ENCODE measurements around the gene SLC41A2.

DNA sequence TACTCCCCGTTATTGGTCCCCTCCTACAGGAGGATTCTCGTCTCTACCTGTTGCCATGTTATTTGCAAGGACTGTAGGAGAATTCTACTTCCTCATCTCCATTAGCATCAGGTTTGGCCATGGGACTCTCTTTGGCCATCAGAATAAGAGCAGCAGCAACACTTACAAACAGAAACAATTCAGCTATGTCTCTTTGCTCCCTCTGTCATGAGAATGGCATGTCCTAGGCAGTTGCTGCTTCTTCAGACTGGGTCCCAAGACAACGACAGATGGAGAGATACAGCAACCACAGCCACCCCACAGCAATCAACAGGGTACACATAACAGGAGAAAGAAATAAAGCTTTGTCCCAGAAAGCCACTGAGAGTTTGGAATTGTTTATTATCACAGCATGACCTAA lies 19.7 kb downstream of the SLC41A2 start:
- TF ChIP-seq, protein P1, sequence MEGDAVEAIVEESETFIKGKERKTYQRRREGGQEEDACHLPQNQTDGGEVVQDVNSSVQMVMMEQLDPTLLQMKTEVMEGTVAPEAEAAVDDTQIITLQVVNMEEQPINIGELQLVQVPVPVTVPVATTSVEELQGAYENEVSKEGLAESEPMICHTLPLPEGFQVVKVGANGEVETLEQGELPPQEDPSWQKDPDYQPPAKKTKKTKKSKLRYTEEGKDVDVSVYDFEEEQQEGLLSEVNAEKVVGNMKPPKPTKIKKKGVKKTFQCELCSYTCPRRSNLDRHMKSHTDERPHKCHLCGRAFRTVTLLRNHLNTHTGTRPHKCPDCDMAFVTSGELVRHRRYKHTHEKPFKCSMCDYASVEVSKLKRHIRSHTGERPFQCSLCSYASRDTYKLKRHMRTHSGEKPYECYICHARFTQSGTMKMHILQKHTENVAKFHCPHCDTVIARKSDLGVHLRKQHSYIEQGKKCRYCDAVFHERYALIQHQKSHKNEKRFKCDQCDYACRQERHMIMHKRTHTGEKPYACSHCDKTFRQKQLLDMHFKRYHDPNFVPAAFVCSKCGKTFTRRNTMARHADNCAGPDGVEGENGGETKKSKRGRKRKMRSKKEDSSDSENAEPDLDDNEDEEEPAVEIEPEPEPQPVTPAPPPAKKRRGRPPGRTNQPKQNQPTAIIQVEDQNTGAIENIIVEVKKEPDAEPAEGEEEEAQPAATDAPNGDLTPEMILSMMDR (conservative IDR thresholded peaks at IDR 0.05): no peak
- no peak for TF ChIP-seq EZH2 (IDR thresholded peaks at IDR 0.05; ENCODE audit: low read depth)
